HEK293 (cell line): Measurements from ENCODE around the gene C2CD5.

ENCODE experiments used
- CTCF ChIA-PET: fragments of 350-600 bp; formaldehyde crosslinking; extraction: SDS; loops from one replicate; lab custom pipeline; 2021; ENCODE audit warnings: antibody characterized with exemption; lab: Yijun Ruan, JAX
- POLR2A ChIA-PET: fragments of 300-600 bp; formaldehyde crosslinking; extraction: SDS; loops from one replicate; lab custom pipeline; 2020; ENCODE audit warnings: antibody characterized with exemption, inconsistent platforms; lab: Yijun Ruan, JAX
- H3K27ac ChIP-seq: fragments of 200-500 bp; sonication (Bioruptor generic); 2 replicates; pipeline ENCODE4 v1.5.1; 2014; ENCODE audit warnings: low read depth, low read length, control low read depth, inconsistent platforms; ENCODE audit errors: extremely low read depth
- H3K36me3 ChIP-seq, 2 experiments: fragments of 200-500 bp in 1 of 2; sonication (Bioruptor generic) in 1 of 2; 1 replicate in 1 of 2; 2 replicates in 1 of 2; pipeline ENCODE4 v1.5.1; 2014 to 2017; ENCODE audit warnings: inconsistent platforms in 2 of 2, low read length in 2 of 2; ENCODE audit not compliant: control insufficient read depth in 2 of 2, insufficient read depth in 1 of 2
- H3K4me1 ChIP-seq: fragments of 200-500 bp; sonication (Bioruptor generic); 2 replicates; pipeline ENCODE4 v1.5.1; 2014; ENCODE audit warnings: mild to moderate bottlenecking, low read length, inconsistent platforms; ENCODE audit not compliant: control insufficient read depth, insufficient read depth
- H3K4me3 ChIP-seq: 2 replicates; pipeline ENCODE4 v1.5.1; 2011; ENCODE audit warnings: low read depth, mild to moderate bottlenecking, control low read depth, low read length, moderate library complexity
- H3K9me3 ChIP-seq: fragments of 200-500 bp; sonication (Bioruptor generic); 2 replicates; pipeline ENCODE4 v1.5.1; 2014; ENCODE audit warnings: low read depth, low read length, inconsistent platforms; ENCODE audit not compliant: control insufficient read depth, insufficient read depth
- EGR2 ChIP-seq: fragments of 450-650 bp; formaldehyde crosslinking; IDR thresholded peaks from 2 replicates; pipeline ENCODE4 v1.5.1; 2016; ENCODE audit warnings: low read depth, missing biosample characterization, missing genetic modification characterization
- GLI4 ChIP-seq: fragments of 450-650 bp; formaldehyde crosslinking; IDR thresholded peaks from 2 replicates; pipeline ENCODE4 v1.5.1; 2016; ENCODE audit warnings: missing biosample characterization, missing genetic modification characterization
- MYNN ChIP-seq: fragments of 450-650 bp; formaldehyde crosslinking; IDR thresholded peaks from 2 replicates; pipeline ENCODE4 v1.5.1; 2016; ENCODE audit warnings: missing biosample characterization, missing genetic modification characterization, borderline replicate concordance
- SETDB1 ChIP-seq: IDR thresholded peaks from one replicate; pipeline ENCODE4 v1.6.1; 2017; ENCODE audit warnings: mild to moderate bottlenecking, low read length, moderate library complexity, mixed read lengths; ENCODE audit not compliant: insufficient read length
- YY1 ChIP-seq: fragments of 450-650 bp; formaldehyde crosslinking; IDR thresholded peaks from 2 replicates; pipeline ENCODE4 v1.5.1; 2018; ENCODE audit warnings: missing biosample characterization, missing genetic modification characterization
- ZBTB10 ChIP-seq: fragments of 450-650 bp; formaldehyde crosslinking; IDR thresholded peaks from 2 replicates; pipeline ENCODE4 v1.5.1; 2016; ENCODE audit warnings: missing biosample characterization, missing genetic modification characterization
- ZBTB20 ChIP-seq: fragments of 450-650 bp; formaldehyde crosslinking; IDR thresholded peaks from 2 replicates; pipeline ENCODE4 v1.5.1; 2016; ENCODE audit warnings: missing biosample characterization, missing genetic modification characterization
- ZBTB8A ChIP-seq: fragments of 450-650 bp; formaldehyde crosslinking; IDR thresholded peaks from 2 replicates; pipeline ENCODE4 v1.5.1; 2016; ENCODE audit warnings: missing biosample characterization, missing genetic modification characterization
- ZFHX2 ChIP-seq: fragments of 450-650 bp; formaldehyde crosslinking; conservative IDR thresholded peaks from 2 replicates; pipeline ENCODE4 v1.5.1; 2016; ENCODE audit warnings: missing biosample characterization, missing genetic modification characterization
- ZNF112 ChIP-seq: fragments of 450-650 bp; formaldehyde crosslinking; IDR thresholded peaks from 2 replicates; pipeline ENCODE4 v1.5.0; 2017; ENCODE audit warnings: missing biosample characterization, missing genetic modification characterization
- ZNF202 ChIP-seq: fragments of 450-650 bp; formaldehyde crosslinking; IDR thresholded peaks from 2 replicates; pipeline ENCODE4 v1.5.1; 2016; ENCODE audit warnings: missing biosample characterization, missing genetic modification characterization, borderline replicate concordance
- ZNF221 ChIP-seq: fragments of 450-650 bp; formaldehyde crosslinking; IDR thresholded peaks from 2 replicates; pipeline ENCODE4 v1.5.1; 2017; ENCODE audit warnings: missing biosample characterization, missing genetic modification characterization, borderline replicate concordance
- ZNF23 ChIP-seq: fragments of 450-650 bp; formaldehyde crosslinking; IDR thresholded peaks from 2 replicates; pipeline ENCODE4 v1.5.1; 2016; ENCODE audit warnings: missing biosample characterization, missing genetic modification characterization, borderline replicate concordance
- ZNF324 ChIP-seq: fragments of 450-650 bp; formaldehyde crosslinking; IDR thresholded peaks from 2 replicates; pipeline ENCODE4 v1.5.1; 2016; ENCODE audit warnings: missing biosample characterization, missing genetic modification characterization
- ZNF341 ChIP-seq: fragments of 450-650 bp; formaldehyde crosslinking; IDR thresholded peaks from 2 replicates; pipeline ENCODE4; 2016; ENCODE audit warnings: low read depth, missing biosample characterization, missing genetic modification characterization
- ZNF416 ChIP-seq: fragments of 450-650 bp; formaldehyde crosslinking; IDR thresholded peaks from 2 replicates; pipeline ENCODE4 v1.5.1; 2016; ENCODE audit warnings: missing biosample characterization, missing genetic modification characterization
- ZNF561 ChIP-seq: fragments of 450-650 bp; IDR thresholded peaks from 2 replicates; pipeline ENCODE4 v1.5.1; 2018; ENCODE audit warnings: missing biosample characterization, missing genetic modification characterization, borderline replicate concordance
- ZNF658 ChIP-seq: fragments of 450-650 bp; formaldehyde crosslinking; IDR thresholded peaks from 2 replicates; pipeline ENCODE4; 2016; ENCODE audit warnings: missing biosample characterization, missing genetic modification characterization
- ZNF785 ChIP-seq: fragments of 450-650 bp; formaldehyde crosslinking; IDR thresholded peaks from 2 replicates; pipeline ENCODE4 v1.5.1; 2016; ENCODE audit warnings: missing biosample characterization, missing genetic modification characterization
- ZNF792 ChIP-seq: fragments of 450-650 bp; formaldehyde crosslinking; IDR thresholded peaks from 2 replicates; pipeline ENCODE4 v1.5.1; 2016; ENCODE audit warnings: missing biosample characterization, missing genetic modification characterization
- ZSCAN30 ChIP-seq: fragments of 450-650 bp; IDR thresholded peaks from 2 replicates; pipeline ENCODE4 v1.5.1; 2018; ENCODE audit warnings: missing biosample characterization, mild to moderate bottlenecking, missing genetic modification characterization, moderate library complexity
- ZXDB ChIP-seq: fragments of 450-650 bp; formaldehyde crosslinking; IDR thresholded peaks from 2 replicates; pipeline ENCODE4 v1.5.1; 2016; ENCODE audit warnings: missing biosample characterization, missing genetic modification characterization
- TF ChIP-seq, protein P1 (sequence below): fragments of 450-650 bp; formaldehyde crosslinking; IDR thresholded peaks from 2 replicates; pipeline ENCODE4 v1.5.1; 2016; ENCODE audit warnings: missing biosample characterization, missing genetic modification characterization
- TF ChIP-seq, protein P2 (sequence below): IDR thresholded peaks from 2 replicates; pipeline ENCODE4 v1.6.1; 2011; ENCODE audit warnings: mild to moderate bottlenecking, low read depth, low read length, borderline replicate concordance
- TF ChIP-seq, protein P3 (sequence below): fragments of 450-650 bp; formaldehyde crosslinking; IDR thresholded peaks from 2 replicates; pipeline ENCODE4 v1.5.1; 2016; ENCODE audit warnings: missing biosample characterization, missing genetic modification characterization
- TF ChIP-seq, protein P4 (sequence below): fragments of 450-650 bp; formaldehyde crosslinking; IDR thresholded peaks from 2 replicates; pipeline ENCODE4 v1.5.1; 2017; ENCODE audit warnings: missing biosample characterization, missing genetic modification characterization

C2CD5 gene

DNA sequence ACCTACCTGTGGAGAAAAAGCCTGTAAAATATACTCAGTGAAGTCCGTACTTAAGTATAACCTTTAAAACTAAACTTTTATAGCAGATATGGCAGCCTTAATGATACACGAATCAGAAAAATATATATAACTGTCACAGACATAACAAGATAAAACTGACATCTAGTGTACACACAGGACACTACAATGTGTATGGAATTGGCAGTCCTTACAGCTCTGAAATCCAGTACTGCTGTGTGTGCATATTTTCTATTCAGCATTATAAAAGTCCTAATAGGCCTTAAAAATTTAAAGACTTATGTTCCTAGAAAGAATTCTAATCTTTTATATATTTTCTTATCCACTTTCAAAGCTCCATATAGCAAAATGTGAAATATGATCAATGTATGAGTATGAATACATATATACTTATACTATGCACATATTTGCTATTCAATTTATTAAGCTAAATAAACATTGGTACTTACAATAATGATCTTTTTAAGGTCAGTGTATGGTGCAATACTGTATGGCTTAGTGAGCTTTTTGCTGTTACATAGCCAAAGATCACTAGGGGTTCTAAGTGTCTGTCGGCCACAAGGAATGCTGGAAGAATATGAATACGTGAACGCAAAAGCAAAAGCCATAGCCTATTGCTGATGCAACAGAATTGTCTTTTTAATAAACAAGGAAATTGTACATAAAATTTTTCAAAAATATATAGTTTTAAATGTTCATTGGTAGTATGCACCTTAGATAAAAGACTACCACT, 69.2 kb downstream of the C2CD5 start:
- TF ChIP-seq ZBTB10 (no peak), ZNF221 (tag by site-specific recombination) (no peak), GLI4 (tag by site-specific recombination) (no peak), ZNF341 (tag by site-specific recombination) (no peak), EGR2 (no peak), SETDB1 (no peak), ZNF785 (tag by site-specific recombination) (no peak), ZBTB20 (tag by site-specific recombination) (no peak), YY1 (no peak), MYNN (tag by site-specific recombination) (no peak), ZNF658 (tag by site-specific recombination) (no peak), ZXDB (no peak), ZNF792 (tag by site-specific recombination) (no peak), ZNF324 (tag by site-specific recombination) (no peak), ZNF23 (tag by site-specific recombination) (no peak), ZNF416 (tag by site-specific recombination) (no peak), ZNF202 (tag by site-specific recombination) (no peak)
- TF ChIP-seq, protein P1, sequence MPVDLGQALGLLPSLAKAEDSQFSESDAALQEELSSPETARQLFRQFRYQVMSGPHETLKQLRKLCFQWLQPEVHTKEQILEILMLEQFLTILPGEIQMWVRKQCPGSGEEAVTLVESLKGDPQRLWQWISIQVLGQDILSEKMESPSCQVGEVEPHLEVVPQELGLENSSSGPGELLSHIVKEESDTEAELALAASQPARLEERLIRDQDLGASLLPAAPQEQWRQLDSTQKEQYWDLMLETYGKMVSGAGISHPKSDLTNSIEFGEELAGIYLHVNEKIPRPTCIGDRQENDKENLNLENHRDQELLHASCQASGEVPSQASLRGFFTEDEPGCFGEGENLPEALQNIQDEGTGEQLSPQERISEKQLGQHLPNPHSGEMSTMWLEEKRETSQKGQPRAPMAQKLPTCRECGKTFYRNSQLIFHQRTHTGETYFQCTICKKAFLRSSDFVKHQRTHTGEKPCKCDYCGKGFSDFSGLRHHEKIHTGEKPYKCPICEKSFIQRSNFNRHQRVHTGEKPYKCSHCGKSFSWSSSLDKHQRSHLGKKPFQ (tag by site-specific recombination), result no peak
- TF ChIP-seq, protein P2, sequence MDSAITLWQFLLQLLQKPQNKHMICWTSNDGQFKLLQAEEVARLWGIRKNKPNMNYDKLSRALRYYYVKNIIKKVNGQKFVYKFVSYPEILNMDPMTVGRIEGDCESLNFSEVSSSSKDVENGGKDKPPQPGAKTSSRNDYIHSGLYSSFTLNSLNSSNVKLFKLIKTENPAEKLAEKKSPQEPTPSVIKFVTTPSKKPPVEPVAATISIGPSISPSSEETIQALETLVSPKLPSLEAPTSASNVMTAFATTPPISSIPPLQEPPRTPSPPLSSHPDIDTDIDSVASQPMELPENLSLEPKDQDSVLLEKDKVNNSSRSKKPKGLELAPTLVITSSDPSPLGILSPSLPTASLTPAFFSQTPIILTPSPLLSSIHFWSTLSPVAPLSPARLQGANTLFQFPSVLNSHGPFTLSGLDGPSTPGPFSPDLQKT, result no peak
- Histone ChIP-seq H3K36me3 (peaks cover 23 to 25% of the 10 kb centered on the region in 2 experiments), H3K27ac (no peak overlapping the region), H3K4me3 (no peak overlapping the region), H3K9me3 (no peaks in the 10 kb centered on the region), H3K4me1 (no peaks in the 10 kb centered on the region)
- POLR2A ChIA-PET, result no interaction called here
- CTCF ChIA-PET, result interaction anchor here (1.2 kb wide), 1 partner anchor 16 kb away, joined by 5 read pairs; no protein-coding TSS in a partner anchor

DNA sequence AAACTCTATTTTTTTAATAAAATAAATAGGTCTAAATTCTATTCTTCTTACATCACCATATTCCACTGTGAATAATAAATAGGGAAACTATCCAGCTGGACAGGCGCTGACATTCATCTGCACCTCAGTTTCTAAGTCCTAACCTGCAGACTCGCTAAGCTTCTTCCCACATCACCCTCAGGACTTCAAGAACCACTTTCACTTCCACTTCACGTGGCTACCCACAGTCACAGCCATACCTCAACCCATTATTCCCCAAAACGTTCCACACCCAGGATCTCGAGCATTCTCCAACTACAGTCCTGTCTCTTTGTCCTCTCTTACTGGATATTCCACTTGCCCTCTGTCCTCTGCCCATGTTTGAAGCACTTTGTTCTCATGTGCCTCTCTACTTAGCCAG, 71.1 kb downstream of the C2CD5 start:
- Histone ChIP-seq H3K27ac (no peak overlapping the region), H3K9me3 (no peaks in the 10 kb centered on the region), H3K4me3 (no peak overlapping the region), H3K36me3 (peaks cover 37 to 38% of the 10 kb centered on the region in 2 experiments), H3K4me1 (no peaks in the 10 kb centered on the region)
- ChIA-PET POLR2A (no interaction called here), CTCF (interaction anchor here (0.7 kb wide), 1 partner anchor 13 kb away, joined by 5 read pairs; no protein-coding TSS in a partner anchor)
- TF ChIP-seq ZNF112, result no peak
- TF ChIP-seq ZNF792 (tag by site-specific recombination), result no peak
- TF ChIP-seq, protein P3, sequence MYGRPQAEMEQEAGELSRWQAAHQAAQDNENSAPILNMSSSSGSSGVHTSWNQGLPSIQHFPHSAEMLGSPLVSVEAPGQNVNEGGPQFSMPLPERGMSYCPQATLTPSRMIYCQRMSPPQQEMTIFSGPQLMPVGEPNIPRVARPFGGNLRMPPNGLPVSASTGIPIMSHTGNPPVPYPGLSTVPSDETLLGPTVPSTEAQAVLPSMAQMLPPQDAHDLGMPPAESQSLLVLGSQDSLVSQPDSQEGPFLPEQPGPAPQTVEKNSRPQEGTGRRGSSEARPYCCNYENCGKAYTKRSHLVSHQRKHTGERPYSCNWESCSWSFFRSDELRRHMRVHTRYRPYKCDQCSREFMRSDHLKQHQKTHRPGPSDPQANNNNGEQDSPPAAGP (tag by site-specific recombination), result no peak
- TF ChIP-seq, protein P4, sequence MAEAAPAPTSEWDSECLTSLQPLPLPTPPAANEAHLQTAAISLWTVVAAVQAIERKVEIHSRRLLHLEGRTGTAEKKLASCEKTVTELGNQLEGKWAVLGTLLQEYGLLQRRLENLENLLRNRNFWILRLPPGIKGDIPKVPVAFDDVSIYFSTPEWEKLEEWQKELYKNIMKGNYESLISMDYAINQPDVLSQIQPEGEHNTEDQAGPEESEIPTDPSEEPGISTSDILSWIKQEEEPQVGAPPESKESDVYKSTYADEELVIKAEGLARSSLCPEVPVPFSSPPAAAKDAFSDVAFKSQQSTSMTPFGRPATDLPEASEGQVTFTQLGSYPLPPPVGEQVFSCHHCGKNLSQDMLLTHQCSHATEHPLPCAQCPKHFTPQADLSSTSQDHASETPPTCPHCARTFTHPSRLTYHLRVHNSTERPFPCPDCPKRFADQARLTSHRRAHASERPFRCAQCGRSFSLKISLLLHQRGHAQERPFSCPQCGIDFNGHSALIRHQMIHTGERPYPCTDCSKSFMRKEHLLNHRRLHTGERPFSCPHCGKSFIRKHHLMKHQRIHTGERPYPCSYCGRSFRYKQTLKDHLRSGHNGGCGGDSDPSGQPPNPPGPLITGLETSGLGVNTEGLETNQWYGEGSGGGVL (tag by site-specific recombination), result no peak
- no peak for TF ChIP-seq ZNF561 (tag by site-specific recombination)
- no peak for TF ChIP-seq ZBTB8A (tag by site-specific recombination)
- no peak for TF ChIP-seq YY1
- TF ChIP-seq ZSCAN30 (tag by site-specific recombination), result no peak
- TF ChIP-seq ZFHX2 (tag by site-specific recombination), result no peak
